HEK293 (cell line): Measurements from ENCODE around the gene WWOX.

Experiments
- CTCF ChIA-PET: fragments of 350-600 bp; formaldehyde crosslinking; extraction: SDS; loops from one replicate; lab custom pipeline; 2021; ENCODE audit warnings: antibody characterized with exemption; lab: Yijun Ruan, JAX
- POLR2A ChIA-PET: fragments of 300-600 bp; formaldehyde crosslinking; extraction: SDS; loops from one replicate; lab custom pipeline; 2020; ENCODE audit warnings: antibody characterized with exemption, inconsistent platforms; lab: Yijun Ruan, JAX
- H3K27ac ChIP-seq: fragments of 200-500 bp; sonication (Bioruptor generic); 2 replicates; pipeline ENCODE4 v1.5.1; 2014; ENCODE audit warnings: low read depth, low read length, control low read depth, inconsistent platforms; ENCODE audit errors: extremely low read depth
- H3K36me3 ChIP-seq, 2 experiments: fragments of 200-500 bp in 1 of 2; sonication (Bioruptor generic) in 1 of 2; 1 replicate in 1 of 2; 2 replicates in 1 of 2; pipeline ENCODE4 v1.5.1; 2014 to 2017; ENCODE audit warnings: inconsistent platforms in 2 of 2, low read length in 2 of 2; ENCODE audit not compliant: control insufficient read depth in 2 of 2, insufficient read depth in 1 of 2
- H3K4me1 ChIP-seq: fragments of 200-500 bp; sonication (Bioruptor generic); 2 replicates; pipeline ENCODE4 v1.5.1; 2014; ENCODE audit warnings: mild to moderate bottlenecking, low read length, inconsistent platforms; ENCODE audit not compliant: control insufficient read depth, insufficient read depth
- H3K4me3 ChIP-seq: 2 replicates; pipeline ENCODE4 v1.5.1; 2011; ENCODE audit warnings: low read depth, mild to moderate bottlenecking, control low read depth, low read length, moderate library complexity
- H3K9me3 ChIP-seq: fragments of 200-500 bp; sonication (Bioruptor generic); 2 replicates; pipeline ENCODE4 v1.5.1; 2014; ENCODE audit warnings: low read depth, low read length, inconsistent platforms; ENCODE audit not compliant: control insufficient read depth, insufficient read depth
- CTCF ChIP-seq: fragments of 450-650 bp; formaldehyde crosslinking; IDR thresholded peaks from 2 replicates; pipeline ENCODE4 v1.5.1; 2016; ENCODE audit warnings: missing biosample characterization, missing genetic modification characterization
- ELK4 ChIP-seq: IDR thresholded peaks from 2 replicates; pipeline ENCODE4 v1.6.1; 2011; ENCODE audit warnings: mild to moderate bottlenecking, low read depth, low read length, borderline replicate concordance
- PRDM10 ChIP-seq: fragments of 450-650 bp; formaldehyde crosslinking; IDR thresholded peaks from 2 replicates; pipeline ENCODE4 v1.5.1; 2016; ENCODE audit warnings: missing biosample characterization, missing genetic modification characterization
- PRDM6 ChIP-seq: fragments of 450-650 bp; formaldehyde crosslinking; IDR thresholded peaks from 2 replicates; pipeline ENCODE4 v1.5.1; 2017; ENCODE audit warnings: missing biosample characterization, missing genetic modification characterization
- SALL2 ChIP-seq: fragments of 450-650 bp; formaldehyde crosslinking; IDR thresholded peaks from 2 replicates; pipeline ENCODE4 v1.5.0; 2017; ENCODE audit warnings: missing biosample characterization, mild to moderate bottlenecking, missing genetic modification characterization, borderline replicate concordance
- SCRT1 ChIP-seq: fragments of 450-650 bp; formaldehyde crosslinking; IDR thresholded peaks from 2 replicates; pipeline ENCODE4 v1.5.1; 2016; ENCODE audit warnings: missing biosample characterization, missing genetic modification characterization, borderline replicate concordance
- YY2 ChIP-seq: fragments of 450-650 bp; formaldehyde crosslinking; IDR thresholded peaks from 2 replicates; pipeline ENCODE4 v1.5.1; 2016; ENCODE audit warnings: missing biosample characterization, missing genetic modification characterization
- ZBTB26 ChIP-seq: fragments of 450-650 bp; formaldehyde crosslinking; optimal IDR thresholded peaks from 2 replicates; pipeline ENCODE3; 2016; ENCODE audit warnings: missing biosample characterization, mild to moderate bottlenecking, missing genetic modification characterization
- ZBTB48 ChIP-seq: fragments of 450-650 bp; formaldehyde crosslinking; IDR thresholded peaks from 2 replicates; pipeline ENCODE4 v1.5.1; 2016; ENCODE audit warnings: missing biosample characterization, missing genetic modification characterization
- ZFHX2 ChIP-seq: fragments of 450-650 bp; formaldehyde crosslinking; conservative IDR thresholded peaks from 2 replicates; pipeline ENCODE4 v1.5.1; 2016; ENCODE audit warnings: missing biosample characterization, missing genetic modification characterization
- ZNF10 ChIP-seq: fragments of 450-650 bp; formaldehyde crosslinking; IDR thresholded peaks from 2 replicates; pipeline ENCODE4 v1.5.1; 2017; ENCODE audit warnings: missing biosample characterization, missing genetic modification characterization
- ZNF169 ChIP-seq: fragments of 450-650 bp; formaldehyde crosslinking; IDR thresholded peaks from 2 replicates; pipeline ENCODE4 v1.5.1; 2016; ENCODE audit warnings: missing biosample characterization, missing genetic modification characterization
- ZNF184 ChIP-seq: fragments of 450-650 bp; IDR thresholded peaks from 2 replicates; pipeline ENCODE4 v1.5.1; 2018; ENCODE audit warnings: missing biosample characterization, mild to moderate bottlenecking, missing genetic modification characterization
- ZNF26 ChIP-seq: fragments of 450-650 bp; formaldehyde crosslinking; IDR thresholded peaks from 2 replicates; pipeline ENCODE4 v1.5.1; 2016; ENCODE audit warnings: missing biosample characterization, missing genetic modification characterization
- ZNF473 ChIP-seq: fragments of 450-650 bp; formaldehyde crosslinking; IDR thresholded peaks from 2 replicates; pipeline ENCODE4 v1.5.1; 2017; ENCODE audit warnings: missing biosample characterization, missing genetic modification characterization
- ZNF513 ChIP-seq: fragments of 450-650 bp; IDR thresholded peaks from 2 replicates; pipeline ENCODE4 v1.5.1; 2018; ENCODE audit warnings: missing biosample characterization, missing genetic modification characterization
- ZNF664 ChIP-seq: fragments of 450-650 bp; formaldehyde crosslinking; IDR thresholded peaks from 2 replicates; pipeline ENCODE4 v1.5.1; 2016; ENCODE audit warnings: missing biosample characterization, missing genetic modification characterization
- ZNF837 ChIP-seq: fragments of 450-650 bp; formaldehyde crosslinking; IDR thresholded peaks from 2 replicates; pipeline ENCODE4 v1.5.1; 2016; ENCODE audit warnings: missing biosample characterization, missing genetic modification characterization
- ZSCAN18 ChIP-seq: fragments of 450-650 bp; formaldehyde crosslinking; IDR thresholded peaks from 2 replicates; pipeline ENCODE4 v1.5.1; 2016; ENCODE audit warnings: missing biosample characterization, missing genetic modification characterization

WWOX gene

GRCh38 chr16:78584991-78585390 is 485.5 kb downstream of the WWOX start (continued):
- TF ChIP-seq ZBTB26 (tag by site-specific recombination): no peak
- no peak for TF ChIP-seq SALL2 (tag by site-specific recombination)
- no peak for TF ChIP-seq PRDM10 (tag by site-specific recombination)
- no peak for TF ChIP-seq SCRT1 (tag by site-specific recombination)
- no peak for TF ChIP-seq YY2
- TF ChIP-seq ELK4: no peak
- no peak for TF ChIP-seq ZSCAN18

GRCh38 chr16:78589331-78589730 is 489.9 kb downstream of the WWOX start:
- TF ChIP-seq ZNF664 (tag by site-specific recombination) (no peak), ZNF184 (no peak), ZNF837 (tag by site-specific recombination) (no peak), ZNF513 (tag by site-specific recombination) (no peak)
- Histone ChIP-seq H3K27ac (no peak overlapping the region), H3K4me3 (no peak overlapping the region), H3K9me3 (no peaks in the 10 kb centered on the region), H3K4me1 (no peaks in the 10 kb centered on the region), H3K36me3 (no peaks in the 10 kb centered on the region)
- POLR2A ChIA-PET: no interaction called here
- CTCF ChIA-PET: no interaction called here

- CTCF ChIA-PET: no interaction called here
- TF ChIP-seq ZNF169 (tag by site-specific recombination): no peak
- no peak for TF ChIP-seq ZNF10 (tag by site-specific recombination)
- no peak for TF ChIP-seq CTCF (tag by site-specific recombination)
- no peak for TF ChIP-seq PRDM6 (tag by site-specific recombination)
- no peak for TF ChIP-seq ZNF26 (tag by site-specific recombination)
- no peak for TF ChIP-seq ZNF473 (tag by site-specific recombination)
- no peak for TF ChIP-seq ZBTB48
- no peak for TF ChIP-seq ZFHX2 (tag by site-specific recombination)
Measured at GRCh38 chr16:78591682-78592103, 492.2 kb downstream of the WWOX start.

More at GRCh38 chr16:78591682-78592103, 492.2 kb downstream of the WWOX start:
- no peak overlapping the region for H3K27ac ChIP-seq
- POLR2A ChIA-PET: no interaction called here
- H3K4me3 ChIP-seq: no peak overlapping the region
- H3K9me3 ChIP-seq: no peaks in the 10 kb centered on the region
- no peaks in the 10 kb centered on the region for H3K4me1 ChIP-seq
- no peaks in the 10 kb centered on the region for H3K36me3 ChIP-seq
